NT2/D1 (cell line): ENCODE measurements around the gene KRTAP10-12.

Experiments
- YY1 ChIP-seq: IDR thresholded peaks from 2 replicates; pipeline ENCODE4 v1.6.1; 2011; ENCODE audit not compliant: insufficient read length, insufficient read depth
- ZNF274 ChIP-seq: IDR thresholded peaks from 2 replicates; pipeline ENCODE4 v1.6.1; 2011; ENCODE audit warnings: mild to moderate bottlenecking, low read depth, low read length

GRCh38 chr21:44658541-44658910 lies 38.4 kb upstream of the KRTAP10-12 start:
- TF ChIP-seq ZNF274 (no peak), YY1 (no peak)
